ENCODE results near the gene TMEM42.

DNA sequence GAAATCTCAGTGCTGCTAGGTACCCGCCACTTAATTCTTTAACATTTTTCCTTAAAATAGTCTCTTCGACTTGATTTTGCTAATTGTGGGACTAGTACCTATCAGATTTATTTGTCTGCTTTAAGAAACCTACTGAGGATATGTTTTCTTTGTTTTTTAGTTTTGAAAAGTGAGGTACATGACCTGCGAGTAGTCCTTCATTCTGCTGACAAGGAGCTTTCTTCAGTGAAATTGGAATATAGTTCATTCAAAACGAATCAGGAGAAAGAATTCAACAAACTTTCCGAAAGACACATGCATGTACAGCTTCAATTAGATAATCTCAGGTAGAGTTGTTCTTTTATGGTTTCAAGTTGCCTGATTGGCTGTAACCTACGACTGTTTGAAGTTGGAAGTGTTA, 47.0 kb upstream of the TMEM42 start:
- TF ChIP-seq, protein P1, sequence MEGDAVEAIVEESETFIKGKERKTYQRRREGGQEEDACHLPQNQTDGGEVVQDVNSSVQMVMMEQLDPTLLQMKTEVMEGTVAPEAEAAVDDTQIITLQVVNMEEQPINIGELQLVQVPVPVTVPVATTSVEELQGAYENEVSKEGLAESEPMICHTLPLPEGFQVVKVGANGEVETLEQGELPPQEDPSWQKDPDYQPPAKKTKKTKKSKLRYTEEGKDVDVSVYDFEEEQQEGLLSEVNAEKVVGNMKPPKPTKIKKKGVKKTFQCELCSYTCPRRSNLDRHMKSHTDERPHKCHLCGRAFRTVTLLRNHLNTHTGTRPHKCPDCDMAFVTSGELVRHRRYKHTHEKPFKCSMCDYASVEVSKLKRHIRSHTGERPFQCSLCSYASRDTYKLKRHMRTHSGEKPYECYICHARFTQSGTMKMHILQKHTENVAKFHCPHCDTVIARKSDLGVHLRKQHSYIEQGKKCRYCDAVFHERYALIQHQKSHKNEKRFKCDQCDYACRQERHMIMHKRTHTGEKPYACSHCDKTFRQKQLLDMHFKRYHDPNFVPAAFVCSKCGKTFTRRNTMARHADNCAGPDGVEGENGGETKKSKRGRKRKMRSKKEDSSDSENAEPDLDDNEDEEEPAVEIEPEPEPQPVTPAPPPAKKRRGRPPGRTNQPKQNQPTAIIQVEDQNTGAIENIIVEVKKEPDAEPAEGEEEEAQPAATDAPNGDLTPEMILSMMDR (conservative IDR thresholded peaks at IDR 0.05 in 1 of 2, IDR thresholded peaks at IDR 0.05 in 1 of 2; ENCODE audit: extremely low read depth in 1 of 2, insufficient read depth in 1 of 2, low read depth in 1 of 2, low read length in 2 of 2), result no peak
- no peak for TF ChIP-seq EZH2 (IDR thresholded peaks at IDR 0.05; ENCODE audit: borderline replicate concordance, low read length)

Data from mammary epithelial cell (primary cell).